ENCODE results near the gene COPS3. TPM values are rescaled to one million over a fixed set of nuclear protein-coding genes. Genes with fewer than 3 reads are reported as not detected.

COPS3 gene
- total RNA-seq, 1 experiment from 2014 or later, result 113 TPM

- H3K4me3 Mint-ChIP-seq, result no peak overlapping the region
- no peak for DNase-seq
- Histone ChIP-seq H3K9me3 (ENCODE audit: control insufficient read depth, low read depth, low read length) (no peaks in the 10 kb centered on the region), H3T11ph (ENCODE audit: low read length) (no peak overlapping the region), H3K79me2 (ENCODE audit: insufficient read depth, low read length) (no peaks in the 10 kb centered on the region), H3K23ac (ENCODE audit: insufficient read length, low read depth, low read length) (no peak overlapping the region), H2BK5ac (ENCODE audit: insufficient read length, low read length) (no peak overlapping the region), H4K5ac (ENCODE audit: insufficient read length, low read depth, low read length) (no peak overlapping the region), H2BK12ac (ENCODE audit: insufficient read length, low read depth, low read length) (no peak overlapping the region), H3K4me1 (ENCODE audit: insufficient read depth, low read length) (no peaks in the 10 kb centered on the region), H3K23me2 (ENCODE audit: insufficient read length, low read depth, low read length, poor library complexity, severe bottlenecking) (no peaks in the 10 kb centered on the region), H3K4me2 (ENCODE audit: insufficient read depth, insufficient read length, low read length) (no peak overlapping the region), H4K91ac (ENCODE audit: insufficient read length, low read depth, low read length) (no peak overlapping the region), H3K27me3 (ENCODE audit: insufficient read depth, low read length) (no peaks in the 10 kb centered on the region), H4K8ac (replicated peaks; ENCODE audit: insufficient read length, low read depth, low read length) (no peak overlapping the region), H2AFZ (ENCODE audit: low read length) (no peak overlapping the region), H3K14ac (ENCODE audit: insufficient read depth, low read length) (no peak overlapping the region), H3K27ac (ENCODE audit: insufficient read length, low read depth, low read length) (no peak overlapping the region), H4K20me1 (ENCODE audit: control insufficient read depth, insufficient read depth, insufficient read length) (no peaks in the 10 kb centered on the region), H3K18ac (ENCODE audit: insufficient read length, low read depth, low read length) (no peak overlapping the region), H3K56ac (ENCODE audit: insufficient read length, low read depth, low read length) (no peak overlapping the region), H3K79me1 (ENCODE audit: insufficient read depth, low read depth, low read length, poor library complexity, severe bottlenecking) (no peaks in the 10 kb centered on the region), H3K4ac (ENCODE audit: low read depth, low read length) (no peak overlapping the region), H2BK15ac (ENCODE audit: low read depth, low read length) (no peak overlapping the region), H2BK20ac (ENCODE audit: low read depth, low read length, poor library complexity, severe bottlenecking) (no peak overlapping the region), H2BK120ac (ENCODE audit: low read depth, low read length, poor library complexity, severe bottlenecking) (no peak overlapping the region), H3K9ac (ENCODE audit: extremely low read depth, insufficient read length, low read length) (no peak overlapping the region), H2AK5ac (ENCODE audit: insufficient read length, low read length) (no peak overlapping the region)
- no CpG with 5 or more reads among the region's 4 CpGs for WGBS (ENCODE audit: extremely low coverage, insufficient read length, low lambda C conversion rate)
- no peak for TF ChIP-seq CTCF (conservative IDR thresholded peaks at IDR 0.05)
- H3K27me3 Mint-ChIP-seq (ENCODE audit: low read depth), result peaks cover 2% of the 10 kb centered on the region; the same call in 1 of the 2 replicates
- H3K36me3 Mint-ChIP-seq (ENCODE audit: insufficient read depth in 1 of 3, low read depth in 3 of 3), result no peaks in the 10 kb centered on the region
- peaks cover 4 to 11% of the 10 kb centered on the region in 2 experiments for H3K4me1 Mint-ChIP-seq
- H3K27ac Mint-ChIP-seq, result no peak overlapping the region
- H3K9me3 Mint-ChIP-seq, result no peaks in the 10 kb centered on the region
These were observed 14.1 kb upstream of the COPS3 start for GRCh38 chr17:17295141-17295540.
